ENCODE results near the gene LIFR.

LIFR gene

DNA sequence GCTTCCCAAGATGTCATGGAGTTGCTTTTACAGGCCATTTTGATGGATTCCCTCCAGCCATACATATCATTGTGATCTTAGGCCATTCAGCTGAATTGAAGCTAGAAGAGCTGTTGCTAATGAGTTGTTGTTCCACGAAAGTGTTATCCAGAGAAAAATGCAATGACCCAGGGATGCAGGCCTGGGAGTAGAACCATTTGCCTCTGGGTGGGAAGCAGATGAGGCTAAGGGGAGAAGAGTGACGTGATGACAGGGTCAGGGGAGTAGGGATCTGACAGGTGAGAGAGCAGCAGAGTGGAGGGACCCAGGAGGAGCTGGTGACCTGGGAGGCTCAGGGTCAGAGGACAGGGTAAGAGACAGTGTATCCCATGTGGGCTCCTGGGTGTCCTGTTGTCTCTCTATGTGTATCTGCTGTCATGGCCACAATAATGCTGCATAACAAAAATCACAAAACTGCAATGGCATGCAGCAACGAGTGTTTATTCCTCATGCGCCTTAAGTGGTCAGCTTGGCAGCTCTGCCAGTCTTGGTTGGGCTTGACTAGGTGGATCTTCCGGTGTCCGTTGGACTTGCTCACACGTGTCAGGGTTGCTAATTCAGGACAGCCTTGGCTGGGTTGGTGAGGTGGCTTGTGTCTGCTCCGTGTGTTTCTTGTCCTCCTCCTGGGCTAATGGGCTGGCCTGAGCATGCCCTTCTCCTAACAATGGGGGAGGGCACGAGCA is 90.6 kb downstream of the LIFR start:
- no peak for DNase-seq (ENCODE audit: low spot score)

DNA sequence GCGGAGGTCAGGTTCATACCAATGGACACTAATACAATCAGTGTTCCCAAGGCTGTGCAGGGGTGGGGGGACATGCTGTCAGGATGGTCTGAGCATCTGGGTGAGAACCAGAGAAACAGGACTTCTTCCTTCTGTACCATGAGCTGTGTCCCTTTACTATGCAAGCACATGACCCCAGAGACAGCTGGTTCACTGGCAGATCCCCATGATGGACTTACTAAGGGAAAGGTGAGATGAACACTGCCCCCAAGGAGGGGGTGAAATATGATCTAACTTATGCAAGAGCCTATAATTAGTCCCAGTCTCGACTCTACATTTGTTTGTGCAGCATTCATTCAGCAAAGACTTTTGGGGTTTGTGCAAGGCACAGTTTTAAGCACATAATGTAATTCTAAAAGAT is 91.4 kb downstream of the LIFR start:
- no peak for DNase-seq (ENCODE audit: low spot score)

DNA sequence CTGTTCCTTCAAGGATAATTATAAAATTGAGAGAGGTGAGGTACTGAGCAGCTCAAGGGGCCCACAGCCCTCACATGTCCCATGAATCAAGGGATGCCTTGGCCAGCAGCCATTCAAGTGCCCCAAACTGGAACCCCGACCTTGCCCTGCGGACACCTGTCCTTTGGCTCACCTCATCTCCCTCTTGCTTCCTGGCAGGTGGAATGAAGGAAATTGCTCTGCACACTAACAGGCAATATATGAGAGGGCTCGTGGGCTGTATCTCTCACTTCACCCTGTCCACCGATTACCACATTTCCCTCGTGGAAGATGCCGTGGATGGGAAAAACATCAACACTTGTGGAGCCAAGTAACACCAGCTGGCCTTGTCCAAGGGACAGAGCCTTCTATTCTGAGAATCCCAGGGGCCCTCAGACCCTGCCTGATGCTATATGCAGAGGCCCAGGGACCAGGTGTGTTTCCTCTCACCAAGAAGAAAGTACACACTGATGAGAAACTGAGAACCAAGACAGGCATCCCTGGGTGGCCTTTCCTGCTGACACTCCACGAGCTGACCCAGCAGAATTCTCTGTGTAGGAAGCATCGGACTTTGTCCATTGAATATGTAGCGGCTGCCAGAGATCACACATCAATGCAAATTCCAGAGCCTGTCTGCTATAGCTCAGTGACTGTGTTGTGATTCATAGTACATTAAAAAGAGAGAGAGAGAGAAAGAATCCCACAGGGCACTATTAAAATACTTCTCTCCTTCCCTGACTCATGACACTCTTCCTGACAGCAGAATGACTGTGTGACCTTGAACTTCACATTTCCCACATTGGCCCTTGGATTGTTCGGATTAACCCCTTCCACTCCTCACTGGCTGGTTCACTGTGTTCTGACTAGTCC is 92.6 kb downstream of the LIFR start:
- DNase-seq (ENCODE audit: low spot score) = no peak

DNA sequence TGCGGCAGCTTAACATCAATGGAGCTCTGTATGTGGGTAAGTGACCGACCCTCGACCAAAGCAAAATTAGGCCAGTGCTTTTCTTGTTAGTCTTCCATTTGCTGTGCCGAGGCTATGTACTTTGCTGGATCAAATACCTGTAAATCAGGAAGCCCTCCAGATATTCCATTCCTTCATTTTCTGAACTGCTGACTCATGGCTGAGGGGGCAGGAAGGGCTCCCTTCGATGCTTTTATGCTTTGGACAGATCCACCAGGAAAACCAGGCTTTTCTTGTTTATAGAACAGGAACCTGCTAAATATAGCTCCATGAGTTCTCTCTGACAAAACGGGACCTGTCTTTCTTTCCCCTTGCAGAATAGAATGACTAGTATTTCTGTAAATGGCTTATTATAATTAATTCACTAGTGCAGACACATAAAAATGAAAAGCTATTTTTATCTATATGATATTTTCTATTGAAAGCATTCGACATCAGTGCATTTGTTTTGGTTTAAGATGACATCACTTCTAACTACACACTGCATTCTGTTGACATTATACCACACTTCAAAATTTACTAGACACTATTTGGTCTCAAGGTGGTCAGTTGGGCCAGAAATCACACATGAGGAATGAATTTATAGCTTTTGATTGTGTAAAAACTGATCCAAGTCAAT is 93.3 kb downstream of the LIFR start:
- DNase-seq (ENCODE audit: low spot score) = no peak

DNA sequence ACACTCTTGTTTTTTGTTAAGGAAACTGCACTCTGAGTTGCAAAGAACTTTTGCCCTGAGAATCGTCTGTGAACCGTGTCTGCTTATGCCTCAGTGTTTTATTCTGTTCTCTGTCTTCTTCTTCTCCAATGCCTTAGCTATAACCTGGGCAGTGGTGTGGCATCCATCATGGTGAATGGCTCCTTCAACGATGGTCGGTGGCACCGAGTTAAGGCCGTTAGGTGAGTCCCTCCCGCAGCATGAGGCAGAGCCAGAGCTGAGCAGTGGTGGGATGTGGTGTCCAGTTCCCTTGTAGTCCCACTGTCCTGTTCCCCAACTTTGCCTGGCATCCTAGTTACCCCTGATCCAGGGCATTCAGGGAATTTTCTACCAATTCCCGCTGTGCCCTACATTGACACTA is 98.3 kb downstream of the LIFR start:
- no peak for DNase-seq (ENCODE audit: low spot score)

DNA sequence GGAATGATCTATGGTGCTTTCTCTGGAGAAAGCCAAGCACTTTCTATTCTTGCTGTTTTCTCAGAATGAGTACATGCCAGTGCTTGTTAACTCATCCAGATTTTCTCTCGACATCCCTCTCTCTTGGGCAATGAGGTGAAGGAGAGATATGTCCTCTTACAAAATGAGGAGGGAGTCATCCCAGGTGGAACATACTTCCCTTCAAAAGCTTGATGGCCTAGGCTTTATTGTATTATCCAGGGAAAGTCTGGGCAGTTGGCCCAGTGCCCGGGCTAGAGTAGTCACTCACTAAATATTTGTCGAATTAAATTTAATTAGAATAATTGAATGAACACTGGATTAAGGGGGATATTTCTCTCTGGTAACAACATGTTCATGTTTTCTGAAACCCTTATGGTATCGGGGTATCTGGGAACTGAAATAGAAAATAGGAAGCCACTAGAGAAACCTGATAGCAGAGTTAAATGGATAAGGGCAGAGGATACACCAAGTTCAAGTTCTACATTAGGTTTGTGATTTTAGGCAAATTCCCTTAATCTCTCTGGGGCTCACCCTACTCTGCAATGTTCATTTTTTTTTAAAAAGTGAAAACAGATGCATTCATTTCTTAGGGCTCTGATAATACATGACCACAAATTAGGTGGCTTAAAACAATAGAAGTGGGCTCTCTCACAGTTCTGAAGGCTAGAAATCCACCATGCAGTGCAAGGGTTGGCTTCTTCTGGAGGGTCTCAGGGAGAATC is 99.6 kb downstream of the LIFR start:
- no peak for DNase-seq (ENCODE audit: low spot score)

DNA sequence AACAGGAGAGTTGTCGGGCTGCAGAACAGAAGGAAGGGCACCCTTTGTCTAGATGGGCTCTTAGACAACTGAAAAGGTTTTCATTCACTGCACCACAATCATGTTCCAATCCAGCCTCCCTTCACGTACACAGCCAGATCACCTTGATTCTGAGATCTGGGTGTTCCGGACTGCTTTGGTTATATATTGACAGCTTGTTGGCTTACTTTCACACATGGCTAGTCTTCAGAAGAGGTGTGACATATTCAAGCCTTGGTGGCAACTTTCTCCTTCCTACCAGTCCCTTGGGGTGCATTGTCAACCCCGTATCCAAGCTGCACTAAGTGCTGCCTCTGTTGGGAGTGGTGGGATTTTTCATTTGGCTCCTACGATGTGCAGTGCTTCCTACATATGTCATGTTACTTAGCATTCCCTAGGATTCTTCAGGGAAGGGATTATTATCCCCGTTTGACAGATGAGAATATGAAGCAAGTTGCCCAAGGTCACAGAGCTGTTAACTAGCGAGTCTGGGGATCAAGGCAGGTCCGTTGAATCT is 100.6 kb downstream of the LIFR start:
- DNase-seq (ENCODE audit: low spot score) = no peak

DNA sequence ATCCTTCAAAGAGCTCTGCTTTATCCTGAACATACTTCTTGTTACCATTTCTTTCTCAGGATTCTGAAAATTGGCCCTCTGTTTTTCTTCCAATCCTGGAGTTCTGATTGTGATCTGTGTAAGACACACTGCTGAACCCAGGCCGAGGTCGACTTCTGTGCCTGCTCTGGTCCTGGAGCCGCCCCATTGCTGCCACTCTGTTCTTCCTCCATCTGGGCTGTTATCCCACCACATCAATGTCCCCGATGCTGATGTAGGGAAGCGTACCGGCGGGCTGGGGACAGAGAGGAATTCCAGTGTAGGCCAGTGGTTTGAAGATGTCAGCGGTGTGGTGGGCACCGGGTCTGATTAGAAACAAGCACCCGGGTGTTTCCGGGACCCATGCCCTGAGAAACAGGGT is 102.5 kb downstream of the LIFR start:
- no peak for DNase-seq (ENCODE audit: low spot score)

DNA sequence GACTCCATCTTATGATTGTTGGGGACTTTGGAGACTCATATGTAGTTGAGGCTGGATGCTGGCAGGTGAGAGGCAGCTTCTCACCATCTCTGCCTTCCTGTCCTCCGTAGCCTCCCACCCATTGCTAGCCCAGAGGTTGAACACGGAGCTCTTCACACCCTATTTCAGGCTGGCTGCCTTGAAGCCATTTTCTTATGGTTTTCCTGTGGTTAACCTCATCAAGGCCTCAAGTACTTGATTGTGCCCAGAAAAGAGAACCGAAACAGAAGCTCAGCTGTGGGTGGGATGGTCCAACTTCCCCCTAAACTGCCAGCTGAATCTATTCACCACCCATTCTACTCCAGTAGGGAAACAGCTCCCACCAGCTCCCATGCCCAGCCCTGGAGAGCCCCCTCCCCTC is 102.9 kb downstream of the LIFR start:
- peak; percentile 69 for DNase-seq (ENCODE audit: low spot score)

DNA sequence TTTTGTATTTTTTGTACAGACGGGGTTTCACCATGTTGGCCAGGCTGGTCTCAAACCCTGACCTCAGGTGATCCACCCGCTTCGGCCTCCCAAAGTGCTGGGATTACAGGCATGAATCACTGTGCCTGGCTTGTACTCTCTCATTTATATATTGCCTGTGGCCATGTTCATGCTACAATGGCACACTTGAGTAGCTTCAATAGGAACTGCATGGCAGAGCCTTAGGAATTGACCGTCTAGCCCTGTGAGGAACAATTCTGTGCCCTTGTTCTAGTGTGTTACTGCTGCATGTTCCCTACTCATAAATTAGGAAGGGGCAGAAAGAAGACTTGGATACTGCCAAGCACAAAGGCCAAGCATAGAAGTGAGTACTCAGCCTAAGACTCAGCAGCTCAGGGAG is 104.2 kb downstream of the LIFR start:
- DNase-seq (ENCODE audit: low spot score) = no peak

DNA sequence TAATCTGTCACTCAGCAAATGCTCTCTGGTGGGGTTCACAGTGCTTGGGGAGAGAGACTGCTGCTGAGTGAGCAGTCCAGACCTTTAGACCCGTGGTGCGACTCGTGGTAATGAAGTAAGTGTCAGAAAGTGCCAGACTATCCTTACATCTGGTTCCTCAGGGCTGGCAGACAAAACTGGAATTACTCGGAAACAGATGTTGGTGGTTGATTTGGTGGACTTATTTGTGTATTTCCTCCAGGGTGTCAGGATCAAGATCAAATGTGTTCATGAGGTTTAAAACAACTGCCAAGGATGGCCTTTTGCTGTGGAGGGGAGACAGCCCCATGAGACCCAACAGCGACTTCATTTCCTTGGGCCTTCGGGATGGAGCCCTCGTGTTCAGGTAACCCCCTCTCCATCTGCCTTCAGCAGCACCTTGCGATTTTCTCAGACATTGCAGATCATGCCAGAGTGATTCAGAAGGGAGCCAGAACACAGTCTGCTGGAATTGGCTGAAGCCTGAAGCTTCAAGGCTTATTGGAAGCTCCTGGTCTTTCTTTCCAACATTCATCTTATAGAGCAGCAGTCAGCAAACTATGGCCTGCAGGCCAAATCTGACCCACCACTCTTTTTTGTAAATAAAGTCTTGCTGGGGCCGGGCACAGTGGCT is 105.2 kb downstream of the LIFR start:
- DNase-seq (ENCODE audit: low spot score) = no peak

DNA sequence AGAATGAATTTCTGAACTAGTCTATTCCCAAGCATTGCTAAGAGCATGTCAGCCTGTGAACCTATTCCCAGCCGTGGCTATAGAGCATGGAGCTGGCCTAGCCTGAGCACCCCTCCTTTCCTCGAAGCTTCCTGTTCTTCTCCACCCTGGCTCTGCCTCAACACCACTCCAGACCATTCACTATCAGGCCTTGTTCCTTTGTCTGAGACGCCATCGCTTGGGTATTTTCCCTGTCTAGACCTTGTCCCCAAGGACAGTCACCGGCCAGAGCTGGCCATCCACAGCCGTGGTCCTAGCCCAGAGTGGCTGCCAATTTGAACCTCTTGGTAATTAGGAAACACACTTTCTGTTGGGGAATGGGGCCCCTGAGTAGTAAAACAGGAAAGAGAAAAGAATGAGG is 105.8 kb downstream of the LIFR start:
- DNase-seq (ENCODE audit: low spot score) = no peak

DNA sequence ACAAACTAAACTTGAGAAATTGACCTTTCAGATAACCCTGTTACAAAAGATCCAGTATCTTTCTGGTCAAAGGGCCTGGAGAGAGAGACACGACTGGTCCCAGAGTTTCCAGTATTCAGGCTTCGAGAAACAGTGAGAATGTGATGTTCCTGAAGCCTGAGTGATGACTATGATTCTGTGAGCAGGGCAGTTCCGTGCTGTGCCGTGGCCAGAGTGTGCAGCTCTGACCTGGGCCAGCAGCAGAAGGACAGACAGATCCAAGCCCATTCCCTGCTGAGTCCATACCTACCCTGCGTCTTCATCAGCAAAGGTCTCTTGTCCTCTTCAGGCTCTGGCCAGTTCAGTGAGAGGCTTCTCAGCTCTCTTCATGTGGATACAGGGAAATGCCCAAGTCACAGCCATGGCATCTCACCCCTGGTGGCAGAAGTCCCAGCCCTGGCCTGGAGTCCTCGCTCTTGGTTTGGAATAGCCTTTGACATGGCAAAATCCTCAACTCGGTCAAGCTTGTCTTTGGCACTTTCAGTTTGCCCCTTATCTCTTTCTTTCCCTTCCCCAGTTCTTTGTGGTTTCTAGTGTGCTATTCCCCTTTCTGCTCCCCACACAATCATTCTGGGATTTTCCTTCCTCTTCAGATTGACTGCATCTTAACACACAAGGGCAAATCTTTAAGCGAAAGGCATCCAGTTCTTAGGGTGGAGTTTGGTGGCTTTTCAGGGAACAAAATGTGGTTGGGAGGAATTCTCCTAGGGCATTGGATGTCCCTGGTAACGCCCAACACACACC is 107.7 kb downstream of the LIFR start:
- DNase-seq (ENCODE audit: low spot score) = no peak

DNA sequence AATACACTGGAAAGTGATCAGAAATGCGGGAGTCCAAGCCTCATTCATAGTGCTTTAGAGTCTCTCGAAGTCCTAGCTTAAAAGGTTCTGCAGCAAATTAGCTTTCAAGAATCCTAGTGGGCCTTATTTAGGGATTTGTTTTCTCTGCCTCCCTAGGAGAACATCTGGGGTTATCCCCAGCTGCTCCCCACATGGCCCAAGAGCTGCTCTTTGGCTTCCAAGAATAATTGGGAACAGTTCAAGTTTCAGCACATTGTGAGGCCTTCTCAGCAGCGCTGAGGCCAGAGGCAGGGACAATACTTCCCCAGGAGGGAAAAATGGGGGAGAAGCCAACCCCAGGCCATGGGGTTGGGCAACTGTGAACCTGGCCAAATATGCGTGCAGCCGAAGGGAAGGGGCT is 108.7 kb downstream of the LIFR start:
- no peak for DNase-seq (ENCODE audit: low spot score)

DNA sequence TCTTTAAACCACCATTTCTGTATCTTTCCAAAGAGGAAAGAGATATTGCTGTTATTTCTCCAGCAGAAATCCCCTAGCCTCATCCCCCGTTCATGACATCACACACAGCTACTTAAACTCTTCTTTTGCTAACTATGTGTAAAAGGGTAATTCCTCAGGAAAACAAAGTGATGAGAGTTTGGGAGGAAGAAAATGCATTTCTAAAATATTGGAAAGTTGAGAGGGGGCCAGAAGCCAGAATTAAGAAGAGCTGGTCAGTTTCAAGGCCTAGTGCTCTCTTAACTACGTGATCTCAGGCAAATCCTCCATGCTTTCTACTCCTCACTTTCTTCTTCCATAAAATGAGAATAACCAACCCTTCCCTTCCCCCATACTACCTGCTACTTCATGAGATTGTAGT is 109.4 kb downstream of the LIFR start:
- DNase-seq (ENCODE audit: low spot score) = no peak

DNA sequence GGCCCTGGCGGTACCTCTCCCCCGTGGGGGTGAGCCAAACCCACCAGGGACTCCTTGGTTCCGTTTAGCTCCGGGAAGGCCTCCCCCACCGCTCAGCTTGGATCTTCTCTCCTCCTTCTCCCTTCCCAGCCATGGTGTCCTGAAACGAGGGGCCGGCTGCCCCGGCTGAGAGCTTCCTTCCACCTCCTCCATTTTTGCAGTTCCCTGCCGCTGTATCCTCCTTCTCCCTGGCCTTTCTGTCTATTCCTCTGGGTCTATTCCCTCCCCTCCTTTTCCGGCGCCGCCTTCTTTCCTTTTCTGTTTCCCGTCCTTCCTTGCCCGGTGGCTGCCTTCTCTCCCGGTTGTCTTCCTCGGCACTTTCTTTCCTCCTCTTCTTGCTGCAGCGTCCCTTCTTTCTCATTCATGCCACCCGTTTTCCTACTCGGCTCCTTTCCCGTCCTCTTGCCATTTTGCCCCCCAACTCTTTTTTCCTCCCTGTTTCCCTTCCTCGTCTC is 110.4 kb downstream of the LIFR start:
- DNase-seq (ENCODE audit: low spot score) = no peak

DNA sequence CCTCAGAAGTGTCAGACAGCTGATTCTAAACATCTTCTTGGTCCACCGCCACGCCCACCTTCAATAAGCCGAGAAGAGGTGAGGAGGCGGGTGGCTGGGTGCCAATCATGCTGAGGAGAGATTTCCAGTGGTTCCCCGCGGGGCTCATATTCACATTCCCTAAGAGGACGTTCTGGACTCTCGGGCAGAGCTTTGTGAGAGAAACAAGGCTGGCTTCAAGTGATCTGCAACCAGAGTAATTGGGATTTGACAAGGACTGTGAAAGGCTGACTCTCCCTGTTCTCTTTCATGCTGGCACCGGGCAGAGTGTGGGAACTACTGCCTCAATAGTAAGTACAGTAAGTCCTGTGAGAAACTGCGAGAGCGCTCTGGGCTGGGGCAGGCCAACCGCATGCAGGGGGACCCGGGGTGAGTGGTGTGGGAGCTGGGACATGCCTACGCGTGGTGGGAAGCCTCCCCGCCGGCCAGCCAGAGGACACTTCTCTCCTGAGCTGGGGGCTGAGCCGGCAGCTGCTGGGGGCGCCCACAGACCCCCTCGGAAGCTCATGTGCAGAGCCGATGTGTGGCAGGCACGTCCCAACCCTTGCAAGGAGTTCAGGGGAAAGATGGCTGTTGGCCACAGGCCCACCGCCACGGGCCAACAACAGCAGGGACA is 110.9 kb downstream of the LIFR start:
- no peak for DNase-seq (ENCODE audit: low spot score)

DNA sequence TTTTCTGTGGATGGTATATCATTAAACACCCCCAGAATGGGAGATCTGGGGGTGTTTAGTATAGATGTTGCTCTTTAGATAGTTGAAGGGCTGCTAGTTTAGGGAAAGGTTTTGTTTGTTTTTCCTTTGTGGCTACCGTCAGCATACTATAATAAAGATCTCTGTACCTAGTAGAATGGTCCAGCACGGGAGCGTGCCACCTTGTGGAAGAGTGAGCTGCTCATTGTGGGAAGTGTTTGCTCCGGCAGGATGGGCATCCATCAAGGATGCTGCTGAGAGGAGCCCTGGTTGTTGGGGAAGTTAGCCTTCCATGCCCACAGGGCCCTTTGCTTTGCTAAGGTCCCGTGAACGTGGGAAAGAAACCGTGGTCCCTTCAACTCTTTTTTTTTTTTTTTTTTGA is 113.1 kb downstream of the LIFR start:
- no peak for DNase-seq (ENCODE audit: low spot score)

DNA sequence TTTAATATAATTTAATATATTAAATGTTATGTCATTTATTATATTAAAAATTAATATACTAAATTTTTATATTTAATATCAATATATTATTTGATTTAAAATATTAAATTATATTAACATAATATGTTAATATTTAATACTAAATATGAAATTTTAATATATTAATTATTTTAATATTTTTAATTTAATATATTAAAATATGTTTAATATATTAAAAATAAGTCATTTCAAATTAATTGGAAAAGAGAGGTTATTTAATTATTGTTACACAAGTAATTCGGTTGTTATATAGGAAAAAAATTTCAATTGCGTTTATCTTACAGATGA is 114.2 kb downstream of the LIFR start:
- DNase-seq (ENCODE audit: low spot score) = no peak

All from activated CD4-positive, alpha-beta T cell treated with anti-CD3 and anti-CD28 coated beads, Interleukin-2, Interleukin-4, amounts not matched to agents 100 ng/mL and 50 ng/mL, durations not matched to agents 16 hours and 8 hours (primary cell).